CD4-positive, alpha-beta T cell treated with Interleukin-6 for 4 hours (primary cell): Measurements from ENCODE around the gene CLEC4F.
A peak's percentile ranks its signal among the peaks of the same experiment; 100 is the strongest.

Experiments
- DNase-seq: peaks from one replicate; pipeline ENCODE4 v3.0.0-alpha.2; 2020; ENCODE audit warnings: mixed read lengths

The CLEC4F gene

GRCh38 chr2:70785137-70785911 lies 35.1 kb downstream of the CLEC4F start:
- DNase-seq = peak; percentile 63

- no peak for DNase-seq
These were observed 36.1 kb downstream of the CLEC4F start for GRCh38 chr2:70784320-70784719.

- no peak for DNase-seq
These were observed 40.4 kb downstream of the CLEC4F start for GRCh38 chr2:70779911-70780545.

- DNase-seq = no peak
These were observed 40.9 kb downstream of the CLEC4F start for GRCh38 chr2:70779491-70779890.

GRCh38 chr2:70778676-70779075 lies 41.7 kb downstream of the CLEC4F start:
- DNase-seq = no peak

- DNase-seq = no peak
These were observed 42.9 kb downstream of the CLEC4F start for GRCh38 chr2:70777450-70777849.

GRCh38 chr2:70776266-70776665 lies 44.1 kb downstream of the CLEC4F start:
- DNase-seq = no peak

- no peak for DNase-seq
These were observed 45.3 kb downstream of the CLEC4F start for GRCh38 chr2:70775141-70775540.

- DNase-seq = no peak
These were observed 47.8 kb downstream of the CLEC4F start for GRCh38 chr2:70772486-70773155.

- DNase-seq = no peak
These were observed 49.0 kb downstream of the CLEC4F start for GRCh38 chr2:70771446-70771845.

GRCh38 chr2:70769450-70769849 lies 50.9 kb downstream of the CLEC4F start:
- no peak for DNase-seq

GRCh38 chr2:70768590-70769085 lies 51.8 kb downstream of the CLEC4F start:
- DNase-seq = no peak

- DNase-seq = peak; percentile 56
These were observed 52.5 kb downstream of the CLEC4F start, which contains the start of gene ADD2 for GRCh38 chr2:70767699-70768589. TSS of gene ADD2 (minus strand) at chr2:70768200. CDS start at chr2:70706408, 61,792 bp downstream.

GRCh38 chr2:70767079-70767698 lies 53.2 kb downstream of the CLEC4F start:
- DNase-seq = peak; percentile 36

GRCh38 chr2:70766357-70767078 lies 53.9 kb downstream of the CLEC4F start:
- no peak for DNase-seq

- no peak for DNase-seq
These were observed 54.9 kb downstream of the CLEC4F start for GRCh38 chr2:70765507-70765906.

- DNase-seq = no peak
These were observed 61.0 kb downstream of the CLEC4F start for GRCh38 chr2:70759446-70759845.
